Measurements from ENCODE around the gene SEMA4D.

SEMA4D gene

DNA sequence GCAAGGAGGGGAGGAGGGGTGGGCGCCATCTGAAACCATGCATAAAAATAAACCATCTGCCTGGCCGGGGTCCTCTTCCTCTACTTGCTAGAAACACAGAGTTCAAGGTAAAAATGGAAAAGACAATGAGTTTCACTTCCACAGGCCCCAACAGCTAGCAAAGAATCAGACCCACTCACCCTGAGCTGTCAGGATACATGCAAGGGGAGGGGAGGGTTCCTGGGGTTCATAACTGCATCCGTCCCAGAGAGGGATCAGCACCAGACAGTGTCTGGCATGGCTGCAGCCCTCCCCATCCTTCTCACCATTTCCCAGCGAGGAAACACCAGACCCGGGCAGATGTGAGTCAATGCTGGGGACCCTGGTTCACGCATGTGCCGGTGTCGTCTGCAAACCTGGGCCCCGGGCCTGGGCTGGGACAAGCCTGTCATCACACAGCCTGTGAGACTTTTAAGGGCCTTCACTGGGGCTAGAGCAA is 55.4 kb downstream of the SEMA4D start:
- peak overlapping the region; percentile 19 for H3K4me3 ChIP-seq (ENCODE audit: low read depth, low read length)
- peak; percentile 53 for DNase-seq (ENCODE audit: low read depth)
- TF ChIP-seq CTCF (IDR thresholded peaks at IDR 0.05; ENCODE audit: insufficient read depth, low read depth, low read length, missing control alignments) = no peak

DNA sequence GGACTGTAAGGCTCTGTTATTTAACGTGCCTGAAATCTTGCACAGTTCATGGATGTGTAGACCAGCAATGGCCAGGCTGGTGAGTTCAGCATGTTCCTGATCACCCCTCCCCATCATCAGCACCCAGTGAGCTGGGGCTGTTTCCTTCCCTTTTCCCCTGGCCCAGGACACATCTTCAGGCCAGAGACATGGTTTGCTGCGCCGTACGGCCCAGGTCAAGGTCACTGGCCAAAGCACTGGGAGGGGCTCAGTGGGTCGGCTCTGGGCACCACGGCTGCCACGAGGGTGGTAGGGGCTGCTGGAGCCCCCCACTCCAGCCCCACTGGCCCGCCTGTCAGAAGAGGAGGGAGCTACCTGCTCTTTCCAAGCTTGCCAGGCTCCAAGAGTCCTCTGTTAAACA is 55.9 kb downstream of the SEMA4D start:
- TF ChIP-seq CTCF (IDR thresholded peaks at IDR 0.05; ENCODE audit: insufficient read depth, low read depth, low read length, missing control alignments) = no peak
- no peak overlapping the region for H3K4me3 ChIP-seq (ENCODE audit: low read depth, low read length)

DNA sequence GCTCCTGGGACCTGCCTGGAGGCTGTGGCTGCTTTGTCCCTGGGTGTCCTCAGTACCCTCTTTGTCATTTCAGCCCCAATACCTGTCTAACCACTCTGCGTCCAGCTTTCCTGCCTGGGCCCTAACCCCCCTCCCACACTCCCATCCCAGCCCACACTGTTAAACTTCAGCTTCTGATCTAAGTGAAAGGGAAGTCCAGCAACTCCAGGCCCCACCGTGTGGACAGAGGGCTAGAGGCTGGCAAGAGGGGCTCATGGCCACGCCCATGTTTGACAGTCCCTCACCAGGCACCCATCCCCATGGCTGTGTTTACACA is 56.3 kb downstream of the SEMA4D start:
- DNase-seq (ENCODE audit: low read depth) = no peak
- no peak overlapping the region for H3K4me3 ChIP-seq (ENCODE audit: low read depth, low read length)
- TF ChIP-seq CTCF (IDR thresholded peaks at IDR 0.05; ENCODE audit: insufficient read depth, low read depth, low read length, missing control alignments) = no peak

More for the DNA sequence above, 55.9 kb downstream of the SEMA4D start:
- DNase-seq (ENCODE audit: low read depth) = no peak

- no peak for DNase-seq (ENCODE audit: low read depth)
- no peak for TF ChIP-seq CTCF (IDR thresholded peaks at IDR 0.05; ENCODE audit: insufficient read depth, low read depth, low read length, missing control alignments)
- no peak overlapping the region for H3K4me3 ChIP-seq (ENCODE audit: low read depth, low read length)
Observed at GRCh38 chr9:89440951-89441654, 56.8 kb downstream of the SEMA4D start.

- H3K4me3 ChIP-seq (ENCODE audit: low read depth, low read length) = no peak overlapping the region
- no peak for DNase-seq (ENCODE audit: low read depth)
- TF ChIP-seq CTCF (IDR thresholded peaks at IDR 0.05; ENCODE audit: insufficient read depth, low read depth, low read length, missing control alignments) = no peak
Observed at GRCh38 chr9:89440548-89440947, 57.4 kb downstream of the SEMA4D start.

DNA sequence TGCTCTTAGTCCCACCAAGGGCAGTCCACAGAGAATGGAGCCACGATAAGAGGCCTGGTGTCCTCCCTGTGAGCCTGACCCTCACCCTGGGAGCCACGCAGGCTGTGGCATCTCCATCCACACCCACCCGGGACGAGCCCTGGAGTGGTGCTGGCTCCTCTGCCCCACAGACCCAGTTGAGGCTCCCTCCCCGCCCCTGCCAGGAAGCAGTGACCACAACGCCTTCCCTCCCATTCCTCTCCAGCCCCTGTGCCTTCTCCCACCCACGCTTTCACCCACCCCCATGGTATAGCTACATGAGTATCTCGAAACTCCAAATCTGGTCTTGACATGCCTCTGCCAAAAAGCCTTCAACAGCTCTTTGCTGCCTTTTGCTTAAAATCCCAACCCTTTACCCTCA is 57.9 kb downstream of the SEMA4D start:
- no peak for DNase-seq (ENCODE audit: low read depth)
- TF ChIP-seq CTCF (IDR thresholded peaks at IDR 0.05; ENCODE audit: insufficient read depth, low read depth, low read length, missing control alignments) = no peak
- H3K4me3 ChIP-seq (ENCODE audit: low read depth, low read length) = no peak overlapping the region

DNA sequence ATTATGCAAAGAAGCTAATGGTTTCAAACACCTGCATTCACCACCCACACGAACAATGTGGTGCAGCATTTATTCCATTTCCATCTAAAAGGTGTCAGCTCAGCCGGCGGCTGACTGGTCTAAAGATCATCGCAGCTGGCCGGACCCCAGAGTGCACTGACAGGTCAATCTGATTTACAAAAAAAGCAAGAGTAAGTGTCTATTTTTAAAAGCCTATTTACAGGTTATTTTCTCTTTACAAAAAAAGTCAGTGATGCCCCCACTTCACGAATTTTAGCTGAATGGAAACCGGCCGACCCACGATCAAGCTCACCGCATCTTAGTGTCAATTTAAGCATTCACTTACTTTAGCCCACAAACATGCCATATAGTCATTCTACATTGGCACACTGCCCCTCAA is 58.3 kb downstream of the SEMA4D start:
- H3K4me3 ChIP-seq (ENCODE audit: low read depth, low read length) = no peak overlapping the region
- no peak for DNase-seq (ENCODE audit: low read depth)
- no peak for TF ChIP-seq CTCF (IDR thresholded peaks at IDR 0.05; ENCODE audit: insufficient read depth, low read depth, low read length, missing control alignments)
